Tibial nerve (tissue), 4 donors: ENCODE data around the gene GSK3B. TPM values are rescaled to one million over a fixed set of nuclear protein-coding genes. Genes with fewer than 3 reads are reported as not detected.

Source experiments
- DNase-seq, 2 donors: peaks; one replicate each; pipeline ENCODE4 v3.0.0-alpha.2; 2019; ENCODE audit warnings: low spot score in 2 of 2
- H3K27ac ChIP-seq, 4 donors: fragments of 200-600 bp; sonication (generic) in 3 of 4; one replicate each; pipeline ENCODE4 v1.5.1; 2017 to 2019; ENCODE audit warnings: mild to moderate bottlenecking in 1 of 4
- H3K27me3 ChIP-seq, 2 donors: fragments of 200-600 bp; sonication (generic) in 1 of 2; one replicate each; pipeline versions ENCODE4 v1.5.1 to v1.6.0; 2017 to 2019
- H3K36me3 ChIP-seq, 3 donors: fragments of 200-600 bp; sonication (generic); one replicate each; pipeline ENCODE4 v1.5.1; 2018 to 2019
- H3K4me1 ChIP-seq, 4 donors: fragments of 200-600 bp; sonication (generic) in 3 of 4; one replicate each; pipeline ENCODE4 v1.5.1; 2017 to 2019
- H3K4me3 ChIP-seq, 4 donors: fragments of 200-600 bp; sonication (generic) in 3 of 4; one replicate each; pipeline ENCODE4 v1.5.1; 2017 to 2019; ENCODE audit warnings: mild to moderate bottlenecking in 1 of 4, moderate library complexity in 1 of 4
- H3K9me3 ChIP-seq, 4 donors: fragments of 200-600 bp; sonication (generic) in 3 of 4; one replicate each; pipeline ENCODE4 v1.5.1; 2017 to 2019
- EP300 ChIP-seq, 2 donors: sonication (generic); formaldehyde crosslinking; IDR thresholded peaks; one replicate each; pipeline ENCODE4 v1.6.1; 2017; ENCODE audit warnings: antibody characterized with exemption in 2 of 2, mild to moderate bottlenecking in 1 of 2
- POLR2A ChIP-seq, 2 donors: fragments of 450-650 bp; IDR thresholded peaks; one replicate each; pipeline ENCODE4 v1.6.1; 2017; ENCODE audit warnings: antibody characterized with exemption in 2 of 2, mild to moderate bottlenecking in 2 of 2, moderate library complexity in 2 of 2
- WGBS, 2 donors: methylation state at CpG; one replicate each; pipeline ENCODE4 v1.1.5; 2018; 5-methylcytosine and 5-hydroxymethylcytosine counted together
- total RNA-seq, 4 donors: library from RNA; depleted of rRNA; stranded (reverse); fragments of >200 nt; gene quantifications; one replicate each; pipeline ENCODE4 v1.1.0, GENCODE V29; 2016
- TF ChIP-seq, protein P1 (sequence below), 5 experiments: fragments of 200-600 bp in 3 of 5; fragments of 450-650 bp in 2 of 5; sonication (generic) in 3 of 5; IDR thresholded peaks; one replicate each; pipeline ENCODE4 v1.5.1; 2016 to 2019; ENCODE audit warnings: antibody characterized with exemption in 5 of 5, mild to moderate bottlenecking in 3 of 5, moderate library complexity in 2 of 5

Gene GSK3B
- total RNA-seq, 4 donors from 2014 or later, result 22.6 to 39.3 (median 28.5) TPM

DNA sequence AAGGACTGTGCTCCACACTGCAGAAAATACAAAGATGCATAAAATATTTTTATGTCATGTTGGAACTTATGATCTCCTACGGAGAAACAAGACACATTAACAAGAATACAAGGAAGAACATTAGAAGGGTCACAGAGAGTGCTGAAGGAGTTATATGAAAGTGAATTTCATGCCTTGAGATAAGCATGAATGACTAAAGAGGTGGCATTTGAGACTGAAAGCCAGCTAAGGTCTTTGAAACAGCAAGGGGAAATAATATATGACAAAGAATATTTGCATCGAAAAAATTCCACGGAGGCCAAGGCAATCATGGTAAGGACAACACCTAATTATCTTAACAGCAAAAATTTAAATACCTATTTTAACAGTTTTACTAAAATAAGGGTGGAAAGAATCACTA lies 12.5 kb downstream of the GSK3B start:
- H3K36me3 ChIP-seq, result no peaks in the 10 kb centered on the region
- H3K27ac ChIP-seq, result no peak overlapping the region
- H3K4me3 ChIP-seq, result no peak overlapping the region
- DNase-seq, result no peak
- H3K4me1 ChIP-seq, result peaks cover 0 to 44% (median 2%) of the 10 kb centered on the region in 4 donors
- WGBS, 2 donors, result 76 to 91% methylated on average over 3 of the region's 3 CpGs
- H3K27me3 ChIP-seq, result no peaks in the 10 kb centered on the region
- TF ChIP-seq EP300 (IDR thresholded peaks at IDR 0.05) (no peak), POLR2A (IDR thresholded peaks at IDR 0.05) (no peak)
- TF ChIP-seq, protein P1, sequence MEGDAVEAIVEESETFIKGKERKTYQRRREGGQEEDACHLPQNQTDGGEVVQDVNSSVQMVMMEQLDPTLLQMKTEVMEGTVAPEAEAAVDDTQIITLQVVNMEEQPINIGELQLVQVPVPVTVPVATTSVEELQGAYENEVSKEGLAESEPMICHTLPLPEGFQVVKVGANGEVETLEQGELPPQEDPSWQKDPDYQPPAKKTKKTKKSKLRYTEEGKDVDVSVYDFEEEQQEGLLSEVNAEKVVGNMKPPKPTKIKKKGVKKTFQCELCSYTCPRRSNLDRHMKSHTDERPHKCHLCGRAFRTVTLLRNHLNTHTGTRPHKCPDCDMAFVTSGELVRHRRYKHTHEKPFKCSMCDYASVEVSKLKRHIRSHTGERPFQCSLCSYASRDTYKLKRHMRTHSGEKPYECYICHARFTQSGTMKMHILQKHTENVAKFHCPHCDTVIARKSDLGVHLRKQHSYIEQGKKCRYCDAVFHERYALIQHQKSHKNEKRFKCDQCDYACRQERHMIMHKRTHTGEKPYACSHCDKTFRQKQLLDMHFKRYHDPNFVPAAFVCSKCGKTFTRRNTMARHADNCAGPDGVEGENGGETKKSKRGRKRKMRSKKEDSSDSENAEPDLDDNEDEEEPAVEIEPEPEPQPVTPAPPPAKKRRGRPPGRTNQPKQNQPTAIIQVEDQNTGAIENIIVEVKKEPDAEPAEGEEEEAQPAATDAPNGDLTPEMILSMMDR (IDR thresholded peaks at IDR 0.05), result no peak
- H3K9me3 ChIP-seq, result no peaks in the 10 kb centered on the region

- Histone ChIP-seq H3K4me1 (peaks cover 0 to 37% (median 2%) of the 10 kb centered on the region in 4 donors), H3K27me3 (no peaks in the 10 kb centered on the region), H3K9me3 (no peaks in the 10 kb centered on the region), H3K4me3 (no peak overlapping the region), H3K27ac (no peak overlapping the region), H3K36me3 (no peaks in the 10 kb centered on the region)
- TF ChIP-seq POLR2A (IDR thresholded peaks at IDR 0.05), result no peak
- TF ChIP-seq EP300 (IDR thresholded peaks at IDR 0.05), result no peak
- TF ChIP-seq, protein P1 (IDR thresholded peaks at IDR 0.05), result no peak
- 90 to 96% methylated on average over 2 of the region's 2 CpGs for whole genome bisulfite sequencing, 2 donors
- DNase-seq, result no peak
Measured at GRCh38 chr3:120080836-120081235, 13.4 kb downstream of the GSK3B start.

- no peak for TF ChIP-seq POLR2A (IDR thresholded peaks at IDR 0.05)
- TF ChIP-seq, protein P1 (IDR thresholded peaks at IDR 0.05), result no peak
- no peak for TF ChIP-seq EP300 (IDR thresholded peaks at IDR 0.05)
- H3K36me3 ChIP-seq, result no peaks in the 10 kb centered on the region
- WGBS, 2 donors, result 35 to 42% methylated on average over 2 of the region's 2 CpGs
Measured at GRCh38 chr3:120077731-120078130, 16.5 kb downstream of the GSK3B start.

GRCh38 chr3:120072867-120073525 lies 21.3 kb downstream of the GSK3B start:
- H3K27me3 ChIP-seq, result no peaks in the 10 kb centered on the region
- no peak overlapping the region for H3K4me3 ChIP-seq
- H3K27ac ChIP-seq, result no peak overlapping the region
- TF ChIP-seq EP300 (IDR thresholded peaks at IDR 0.05) (no peak), POLR2A (IDR thresholded peaks at IDR 0.05) (no peak)
- TF ChIP-seq, protein P1 (IDR thresholded peaks at IDR 0.05), result no peak
- peaks cover 0 to 26% (median 3%) of the 10 kb centered on the region in 4 donors for H3K4me1 ChIP-seq
- no peaks in the 10 kb centered on the region for H3K9me3 ChIP-seq
- DNase-seq, result no peak
- 77 to 99% methylated on average over 3 of the region's 3 CpGs for WGBS, 2 donors
- no peaks in the 10 kb centered on the region for H3K36me3 ChIP-seq

More at GRCh38 chr3:120077731-120078130, 16.5 kb downstream of the GSK3B start:
- no peak for DNase-seq
- Histone ChIP-seq H3K9me3 (no peaks in the 10 kb centered on the region), H3K4me3 (no peak overlapping the region), H3K4me1 (peaks cover 0 to 25% (median 4%) of the 10 kb centered on the region in 4 donors), H3K27me3 (no peaks in the 10 kb centered on the region), H3K27ac (no peak overlapping the region)

DNA sequence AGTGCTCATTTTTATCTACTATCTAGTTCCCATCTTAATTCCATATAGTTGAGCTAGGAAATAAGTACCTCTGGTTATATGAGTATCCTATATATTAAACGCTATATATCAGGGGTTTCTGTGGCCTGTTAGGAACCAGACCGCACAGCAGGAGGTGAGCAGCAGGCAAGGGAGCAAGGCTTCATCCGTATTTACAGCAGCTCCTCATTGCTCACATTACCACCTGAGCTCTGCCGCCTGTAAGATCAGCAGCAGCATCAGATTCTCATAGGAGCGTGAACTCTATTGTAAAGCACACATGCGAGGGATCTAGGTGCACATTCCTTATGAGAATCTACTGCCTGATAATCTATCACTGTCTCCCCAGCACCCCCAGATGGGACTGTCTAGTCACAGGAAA lies 23.0 kb downstream of the GSK3B start:
- DNase-seq, result no peak
- no peaks in the 10 kb centered on the region for H3K27me3 ChIP-seq
- 77 to 89% methylated on average over 6 of the region's 6 CpGs for WGBS, 2 donors
- no peaks in the 10 kb centered on the region for H3K9me3 ChIP-seq
- H3K36me3 ChIP-seq, result no peaks in the 10 kb centered on the region
- no peak overlapping the region for H3K4me3 ChIP-seq
- H3K27ac ChIP-seq, result no peak overlapping the region
- TF ChIP-seq, protein P1 (IDR thresholded peaks at IDR 0.05), result no peak
- peaks cover 0 to 18% (median 3%) of the 10 kb centered on the region in 4 donors for H3K4me1 ChIP-seq
